ENCODE results near the gene IZUMO2. TPM values are rescaled to one million over a fixed set of nuclear protein-coding genes. Genes with fewer than 3 reads are reported as not detected.
A peak's percentile ranks its signal among the peaks of the same experiment; 100 is the strongest.
"Not testable (repeated sequence)": the region's sequence is repeated elsewhere in the genome, so short reads cannot be mapped to it uniquely, and the experiment has no call there.

Gene IZUMO2
- total RNA-seq, 1 experiment from 2014 or later: not detected

- no peak for DNase-seq (ENCODE audit: low read depth)
Observed at GRCh38 chr19:50187937-50188336, 24.9 kb upstream of the IZUMO2 start.

DNA sequence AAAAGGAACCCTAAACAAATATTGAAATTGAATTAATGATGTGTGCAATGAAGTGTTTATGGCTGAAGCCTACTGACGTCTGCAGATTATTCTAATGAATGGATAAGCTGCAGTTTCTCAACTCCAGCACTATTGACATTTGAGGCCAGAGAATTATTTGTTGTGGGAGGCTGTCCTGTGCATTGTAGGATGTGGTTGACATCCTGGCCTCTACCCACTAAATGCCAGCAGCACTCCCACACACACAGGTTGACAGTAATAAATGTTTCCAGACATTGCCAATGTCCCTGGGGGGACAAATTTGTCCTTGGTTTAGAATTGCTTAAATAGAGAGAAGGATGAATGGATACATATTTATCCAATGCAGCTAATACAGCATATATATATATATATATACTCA is 21.1 kb upstream of the IZUMO2 start:
- no peak for DNase-seq (ENCODE audit: low read depth)

DNA sequence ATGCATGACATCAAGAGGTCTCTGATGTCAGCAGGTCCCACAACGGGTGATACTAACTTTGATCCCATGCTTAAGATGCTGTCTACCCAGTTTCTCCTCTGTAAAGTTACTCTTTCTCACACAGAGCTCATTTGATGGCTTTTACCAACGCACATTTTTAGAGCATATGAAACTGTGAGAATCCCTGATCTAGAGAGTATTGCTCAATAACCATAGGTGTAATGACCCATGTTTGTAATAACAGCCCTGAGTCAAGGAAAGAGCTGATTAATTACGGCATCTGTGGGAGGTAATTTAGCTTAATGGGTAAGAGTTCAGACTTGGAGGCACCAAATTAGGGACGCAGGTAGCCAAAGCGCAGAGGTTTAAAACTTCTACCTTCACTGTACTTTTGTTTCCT is 18.0 kb upstream of the IZUMO2 start:
- DNase-seq (ENCODE audit: low read depth): no peak

- DNase-seq (ENCODE audit: low read depth): no peak
Observed at GRCh38 chr19:50178859-50179537, 15.9 kb upstream of the IZUMO2 start.

GRCh38 chr19:50178320-50178719 is 15.2 kb upstream of the IZUMO2 start:
- DNase-seq (ENCODE audit: low read depth): no peak

DNA sequence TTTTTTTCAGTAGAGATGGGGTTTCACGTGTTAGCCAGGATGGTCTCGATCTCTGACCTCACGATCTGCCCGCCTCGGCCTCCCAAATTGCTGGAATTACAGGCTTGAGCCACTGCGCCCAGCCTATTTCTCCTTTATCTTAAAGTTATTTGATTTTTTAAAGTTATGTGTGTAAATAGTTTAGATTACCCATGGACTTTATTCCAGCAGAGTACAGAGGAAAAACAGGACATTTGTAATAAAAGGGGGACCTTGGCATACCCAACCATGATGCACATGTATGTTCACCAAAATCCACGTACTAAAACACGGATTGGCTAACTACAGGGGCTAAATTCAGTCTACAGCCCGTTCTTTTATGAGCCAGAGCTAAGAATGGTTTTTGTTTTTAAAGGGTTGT is 13.7 kb upstream of the IZUMO2 start:
- no peak for DNase-seq (ENCODE audit: low read depth)

DNA sequence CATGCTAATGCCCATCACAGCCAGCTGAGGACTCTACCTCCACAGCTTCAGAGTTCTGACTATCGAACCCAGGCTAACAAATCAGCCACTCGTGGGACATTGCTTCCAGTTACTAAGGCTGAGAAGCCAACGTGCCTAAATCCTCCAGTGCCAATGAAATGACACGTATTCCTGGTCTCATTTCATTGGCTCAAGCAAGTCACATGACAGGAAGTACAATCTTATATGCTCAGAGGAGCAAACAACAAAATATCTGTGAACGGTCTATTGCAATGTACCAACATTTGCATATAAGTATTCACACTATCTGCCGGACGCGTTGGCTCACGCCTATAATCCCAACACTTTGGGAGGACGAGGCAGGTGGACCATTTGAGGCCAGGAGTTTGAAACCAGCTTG is 12.8 kb upstream of the IZUMO2 start:
- DNase-seq (ENCODE audit: low read depth): no peak

- DNase-seq (ENCODE audit: low read depth): no peak
Observed at GRCh38 chr19:50174100-50174793, 11.2 kb upstream of the IZUMO2 start.

DNA sequence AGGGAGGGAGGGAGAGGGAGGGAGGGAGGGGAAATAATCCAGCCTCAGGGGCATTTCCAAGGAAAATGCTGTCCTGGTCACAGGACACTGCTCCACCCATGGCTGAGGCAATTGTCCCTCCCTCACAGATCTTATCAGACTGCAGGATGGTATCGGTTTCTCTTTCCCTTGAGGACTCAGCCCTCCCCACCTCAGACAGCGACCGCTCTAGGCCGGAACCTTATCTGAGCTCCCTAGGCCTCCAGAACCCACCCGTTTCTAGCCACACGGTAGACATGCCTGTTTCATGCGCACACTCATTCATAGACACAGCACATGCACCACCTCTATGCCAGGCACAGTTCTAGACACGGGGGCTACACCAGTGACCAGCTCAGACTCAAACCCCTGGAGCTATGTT is 10.0 kb upstream of the IZUMO2 start:
- no peak for DNase-seq (ENCODE audit: low read depth)

DNA sequence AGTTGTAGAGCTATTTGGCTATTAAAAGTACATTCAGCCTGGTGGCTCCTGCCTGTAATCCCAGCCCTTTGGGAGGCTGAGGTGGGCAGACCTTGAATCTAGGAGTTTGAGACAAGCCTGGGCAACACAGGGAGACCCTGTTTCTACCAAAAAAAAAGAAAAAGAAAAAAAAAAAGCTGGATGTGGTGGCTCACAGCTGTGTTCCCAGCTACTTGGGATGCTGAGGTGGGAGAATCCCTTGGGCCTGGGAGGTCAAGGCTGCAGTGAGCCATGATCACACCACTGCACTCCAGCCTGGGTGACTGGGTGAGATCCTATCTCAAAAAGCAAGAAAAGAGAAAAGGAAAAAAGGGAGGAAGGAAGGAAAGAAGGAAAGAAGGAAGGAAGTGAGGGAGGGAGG is 9.6 kb upstream of the IZUMO2 start:
- no peak for DNase-seq (ENCODE audit: low read depth)

DNA sequence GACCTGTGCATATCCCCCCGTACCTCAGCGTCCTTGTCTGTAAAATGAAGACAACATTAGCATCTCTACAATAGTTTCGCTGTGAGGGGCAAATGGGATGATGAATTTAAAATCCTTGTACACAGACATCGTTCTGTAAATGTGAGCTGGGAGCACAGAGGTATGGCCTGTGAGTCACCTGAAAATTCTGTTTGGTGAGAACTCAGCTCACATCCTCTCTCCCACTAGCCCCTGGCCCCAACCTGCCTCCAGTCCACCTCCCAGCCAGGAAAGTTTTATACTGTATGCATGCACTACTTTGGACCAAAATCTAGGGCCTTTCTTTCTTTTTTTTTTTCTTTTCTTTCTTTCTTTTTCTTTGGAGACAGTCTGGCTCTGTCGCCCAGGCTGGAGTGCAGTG is 8.7 kb upstream of the IZUMO2 start:
- DNase-seq (ENCODE audit: low read depth): no peak

DNA sequence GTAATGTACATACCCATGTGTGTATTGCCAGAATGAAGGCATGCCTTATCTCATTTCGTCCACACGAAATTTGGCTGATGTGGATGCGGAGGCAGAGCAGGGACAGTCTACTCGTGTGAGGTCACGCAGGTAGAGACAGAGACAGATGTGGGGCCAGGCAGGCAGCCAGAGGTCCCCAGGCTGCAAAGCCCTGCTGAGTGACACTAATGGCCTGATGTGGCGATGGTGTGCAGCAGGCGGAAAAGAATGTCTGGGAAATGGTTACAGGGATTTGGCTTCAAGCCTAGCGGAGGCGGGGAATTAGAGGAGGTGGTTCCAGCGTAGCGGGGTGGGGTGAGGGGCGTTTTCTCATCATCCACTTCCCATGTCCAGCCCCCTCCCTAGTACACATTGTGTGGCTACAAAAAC is 4.2 kb upstream of the IZUMO2 start:
- no peak for DNase-seq (ENCODE audit: low read depth)

DNA sequence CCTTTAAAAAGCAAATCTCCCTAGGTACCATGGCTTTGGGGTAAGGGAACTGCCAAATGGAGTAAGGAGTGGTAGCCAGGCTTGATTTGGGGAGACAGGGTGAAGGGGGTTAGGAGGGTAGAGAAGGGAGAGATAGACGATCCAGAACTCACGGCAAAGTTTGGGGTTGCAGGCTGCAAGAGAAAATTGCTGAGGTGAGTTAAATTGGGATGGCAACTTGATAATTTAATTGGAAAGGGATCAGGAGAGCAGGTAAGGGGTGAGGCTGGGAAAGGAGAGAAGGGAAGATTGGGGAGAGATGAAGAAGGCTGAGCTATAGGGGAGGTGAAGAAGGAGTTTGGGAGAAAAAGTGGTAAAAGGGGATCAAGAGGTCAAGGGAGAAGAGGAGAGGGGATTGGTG is 4.0 kb downstream of the IZUMO2 start:
- no peak for DNase-seq (ENCODE audit: low read depth)

DNA sequence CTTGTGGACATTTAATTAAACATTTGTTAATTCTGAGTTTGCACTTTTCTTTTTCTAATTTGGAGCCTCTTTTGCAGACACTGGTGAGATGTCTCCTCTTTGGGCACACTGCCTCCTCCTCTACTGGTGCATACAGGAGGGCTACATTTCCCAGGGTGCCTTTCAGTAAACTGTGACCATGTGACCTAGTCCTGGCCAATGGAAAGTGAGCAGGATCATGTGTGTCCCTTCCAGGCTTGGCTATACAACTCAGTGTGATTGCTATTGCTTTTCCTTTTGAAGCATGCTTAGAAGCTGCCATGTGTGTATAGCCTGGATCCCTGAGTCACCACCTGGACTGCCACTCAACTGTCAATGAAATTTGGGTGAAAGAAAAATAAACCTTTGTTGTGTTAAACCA is 4.5 kb downstream of the IZUMO2 start:
- DNase-seq (ENCODE audit: low read depth): no peak

DNA sequence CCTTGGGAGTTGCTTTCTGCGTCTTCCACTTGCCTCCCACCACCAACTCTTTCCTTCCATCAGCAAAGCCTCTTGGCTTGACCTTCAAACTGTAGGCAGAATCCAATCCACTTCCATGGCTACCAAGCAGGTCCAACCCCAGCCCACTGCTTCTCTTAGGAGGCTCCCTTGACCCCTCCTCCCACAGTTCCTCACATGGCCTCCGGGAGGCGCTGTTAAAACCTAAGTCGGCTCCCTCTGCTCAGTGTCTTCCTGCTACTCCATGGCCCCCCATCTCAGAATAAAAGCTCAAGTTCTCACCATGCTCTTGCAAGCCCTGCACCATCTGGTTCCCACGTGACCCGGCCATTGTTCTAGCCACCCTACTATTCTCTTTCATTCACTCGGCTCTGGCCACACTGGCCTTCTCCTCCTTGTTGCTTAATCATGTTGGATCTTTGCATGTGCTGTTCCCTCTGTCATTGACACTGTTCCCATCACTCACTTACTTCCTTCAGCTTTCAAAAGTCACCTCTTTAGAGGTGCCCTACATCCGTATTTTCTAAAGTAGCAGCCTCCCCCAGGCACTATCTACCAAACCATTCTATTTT is 7.5 kb downstream of the IZUMO2 start:
- no peak for DNase-seq (ENCODE audit: low read depth)

DNA sequence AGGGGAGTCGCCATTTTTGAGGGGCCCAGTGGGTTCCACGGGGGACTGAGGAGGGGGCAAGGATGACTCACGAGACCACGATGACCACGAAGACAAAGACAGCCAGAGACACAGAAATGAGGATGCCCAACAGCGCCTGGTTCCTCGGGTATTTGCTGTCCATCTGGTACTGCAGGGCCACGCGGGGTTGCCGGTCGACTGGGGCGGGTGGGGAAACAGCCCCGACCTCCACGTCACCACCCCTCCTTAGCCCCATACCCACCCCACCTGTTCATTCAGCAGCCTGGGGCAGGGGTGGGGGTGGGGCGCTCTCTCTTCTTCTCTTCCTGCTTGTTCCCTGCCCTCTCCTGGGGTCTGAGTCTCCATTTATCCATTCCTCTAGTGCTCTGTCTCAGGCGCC is 8.6 kb downstream of the IZUMO2 start:
- DNase-seq (ENCODE audit: low read depth): no peak

- DNase-seq (ENCODE audit: low read depth): no peak
Observed at GRCh38 chr19:50152578-50152977, 10.5 kb downstream of the IZUMO2 start.

DNA sequence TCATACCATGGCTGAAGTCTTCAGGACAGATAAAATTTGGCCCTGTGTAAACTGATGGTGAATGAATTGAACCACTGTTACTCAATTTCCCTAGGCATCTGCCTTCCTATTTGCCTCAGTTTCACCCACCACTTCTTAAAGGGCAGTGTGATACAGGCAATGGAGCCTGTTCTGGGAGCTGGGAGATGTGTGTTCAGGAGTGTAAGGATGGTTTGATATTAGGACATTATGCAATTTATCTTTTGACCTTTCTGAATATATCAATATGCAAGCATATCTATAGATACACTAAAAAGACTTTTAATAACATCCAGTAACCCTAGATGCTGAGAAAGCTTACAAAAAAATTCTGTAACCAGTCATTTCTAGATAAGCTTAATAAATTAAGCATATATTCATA is 14.6 kb downstream of the IZUMO2 start:
- no peak for DNase-seq (ENCODE audit: low read depth)

- DNase-seq (ENCODE audit: low read depth): peak; percentile 65
Observed at GRCh38 chr19:50147462-50148423, 15.3 kb downstream of the IZUMO2 start.

- DNase-seq (ENCODE audit: low read depth): not testable (repeated sequence)
Observed at GRCh38 chr19:50141921-50142320, 21.2 kb downstream of the IZUMO2 start.

DNA sequence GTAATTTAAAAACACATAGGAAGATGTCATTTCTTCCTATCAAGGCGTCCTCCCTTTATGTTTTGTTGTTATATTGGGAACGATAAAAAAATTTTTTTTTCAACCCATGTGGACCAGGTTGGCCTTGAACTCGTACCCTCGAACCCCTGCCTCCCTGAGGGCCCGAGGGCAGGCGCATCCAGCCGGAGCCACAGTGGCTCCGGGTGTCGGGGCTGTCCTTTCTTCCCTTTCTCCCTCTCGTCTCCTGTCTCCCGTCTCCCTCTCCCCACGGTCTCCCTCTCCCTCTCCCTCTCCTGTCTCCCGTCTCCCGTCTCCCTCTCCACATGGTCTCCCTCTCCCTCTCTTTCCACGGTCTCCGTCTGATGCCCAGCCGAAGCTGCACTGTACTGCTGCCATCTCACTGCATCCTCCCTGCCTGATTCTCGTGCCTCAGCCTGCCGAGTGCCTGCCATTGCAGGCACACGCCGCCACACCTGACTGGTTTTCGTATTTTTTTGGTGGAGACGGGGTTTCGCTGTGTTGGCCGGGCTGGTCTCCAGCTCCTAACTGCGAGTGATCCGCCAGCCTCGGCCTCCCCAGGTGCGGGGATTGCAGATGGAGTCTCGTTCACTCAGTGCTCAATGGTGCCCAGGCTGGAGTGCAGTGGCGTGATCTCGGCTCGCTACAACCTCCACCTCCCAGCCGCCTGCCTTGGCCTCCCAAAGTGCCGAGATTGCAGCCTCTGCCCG is 22.8 kb downstream of the IZUMO2 start:
- not testable (repeated sequence) for DNase-seq (ENCODE audit: low read depth)
